GM12891 (cell line): ENCODE data around the gene DOCK7.

ENCODE experiments used
- POLR2A ChIP-seq: IDR thresholded peaks from 2 replicates; pipeline ENCODE4 v1.6.1; 2011; ENCODE audit warnings: low read depth, low read length, control low read depth
- POLR2AphosphoS5 ChIP-seq: IDR thresholded peaks from 2 replicates; pipeline ENCODE4 v1.6.1; 2011; ENCODE audit warnings: low read depth, low read length, control low read depth
- POU2F2 ChIP-seq: IDR thresholded peaks from 2 replicates; pipeline ENCODE4 v1.6.1; 2011; ENCODE audit warnings: low read depth, mild to moderate bottlenecking, control low read depth, low read length, moderate library complexity

- no peak for TF ChIP-seq POU2F2
- no peak for TF ChIP-seq POLR2A
- TF ChIP-seq POLR2AphosphoS5: no peak
Measured at GRCh38 chr1:62707744-62708120, 19.5 kb upstream of the DOCK7 start.
